Measurements from ENCODE around the gene DNAH12. TPM values are rescaled to one million over a fixed set of nuclear protein-coding genes. Genes with fewer than 3 reads are reported as not detected.
A peak's percentile ranks its signal among the peaks of the same experiment; 100 is the strongest.

Gene DNAH12
- total RNA-seq, 2 experiments from 2014 or later: 0.21 TPM; not detected in 1

GRCh38 chr3:57569859-57570450 is 25.8 kb upstream of the DNAH12 start:
- POLR2A ChIA-PET: interaction anchor here (0.6 to 0.7 kb wide), 2 partner anchors 10 to 1213 kb away, joined by 3 to 4 read pairs; no protein-coding TSS in a partner anchor
- Histone ChIP-seq H3K27ac (ENCODE audit: low read depth, low read length, poor library complexity, severe bottlenecking) (no peak overlapping the region), H4K20me1 (ENCODE audit: insufficient read depth, low read length) (no peaks in the 10 kb centered on the region), H3K79me2 (ENCODE audit: insufficient read depth, low read depth, low read length) (peaks cover 11% of the 10 kb centered on the region; the same call in 1 of the 2 replicates), H3K4me1 (ENCODE audit: insufficient read depth, low read length, poor library complexity, severe bottlenecking) (no peaks in the 10 kb centered on the region), H3K9me3 (ENCODE audit: low read length) (no peaks in the 10 kb centered on the region), H2AFZ (ENCODE audit: low read length) (no peak overlapping the region), H3K9me2 (ENCODE audit: insufficient read depth, low read length) (no peaks in the 10 kb centered on the region), H3K4me3 (ENCODE audit: low read depth, low read length, poor library complexity, severe bottlenecking) (no peak overlapping the region), H3K4me2 (ENCODE audit: low read length) (no peak overlapping the region), H3K36me3 (ENCODE audit: insufficient read depth, low read length) (peaks cover 96% of the 10 kb centered on the region)
- intact Hi-C loops (cut with micrococcal nuclease; ENCODE audit: unreplicated experiment): no loop called here
- TF ChIP-seq CTCF (conservative IDR thresholded peaks at IDR 0.05; ENCODE audit: low read length): no peak
- TF ChIP-seq EZH2phosphoT487 (IDR thresholded peaks at IDR 0.05; ENCODE audit: borderline replicate concordance, low read depth, low read length): no peak
- CTCF ChIA-PET (ENCODE audit: unreplicated experiment): no interaction called here
- no peak for DNase-seq (ENCODE audit: low spot score)
- no TSS peak for BruUV-seq (replicated peaks)

GRCh38 chr3:57559526-57559925 is 15.4 kb upstream of the DNAH12 start:
- Histone ChIP-seq H3K9me3 (ENCODE audit: low read length) (no peaks in the 10 kb centered on the region), H4K20me1 (ENCODE audit: insufficient read depth, low read length) (peaks cover 26% of the 10 kb centered on the region), H3K9me2 (ENCODE audit: insufficient read depth, low read length) (no peaks in the 10 kb centered on the region), H3K79me2 (ENCODE audit: insufficient read depth, low read depth, low read length) (peaks cover 88% of the 10 kb centered on the region), H3K36me3 (ENCODE audit: insufficient read depth, low read length) (peaks cover 67% of the 10 kb centered on the region), H3K4me3 (ENCODE audit: low read depth, low read length, poor library complexity, severe bottlenecking) (peak overlapping the region; percentile 78), H3K27ac (ENCODE audit: low read depth, low read length, poor library complexity, severe bottlenecking) (no peak overlapping the region), H3K4me2 (ENCODE audit: low read length) (peak overlapping the region; percentile 87), H3K4me1 (ENCODE audit: insufficient read depth, low read length, poor library complexity, severe bottlenecking) (peaks cover 40% of the 10 kb centered on the region), H2AFZ (ENCODE audit: low read length) (no peak overlapping the region)
- DNase-seq (ENCODE audit: low spot score): no peak
- CTCF ChIA-PET (ENCODE audit: unreplicated experiment): no interaction called here
- TF ChIP-seq EZH2phosphoT487 (IDR thresholded peaks at IDR 0.05; ENCODE audit: borderline replicate concordance, low read depth, low read length) (no peak), CTCF (conservative IDR thresholded peaks at IDR 0.05; ENCODE audit: low read length) (no peak)
- POLR2A ChIA-PET: no interaction called here
- intact Hi-C loops (cut with micrococcal nuclease; ENCODE audit: unreplicated experiment): loop anchor here (5.0 to 10.0 kb wide), 3 partner anchors 113 to 385 kb away; partner anchors contain the start of gene SLMAP
- no TSS peak for BruUV-seq (replicated peaks)

DNA sequence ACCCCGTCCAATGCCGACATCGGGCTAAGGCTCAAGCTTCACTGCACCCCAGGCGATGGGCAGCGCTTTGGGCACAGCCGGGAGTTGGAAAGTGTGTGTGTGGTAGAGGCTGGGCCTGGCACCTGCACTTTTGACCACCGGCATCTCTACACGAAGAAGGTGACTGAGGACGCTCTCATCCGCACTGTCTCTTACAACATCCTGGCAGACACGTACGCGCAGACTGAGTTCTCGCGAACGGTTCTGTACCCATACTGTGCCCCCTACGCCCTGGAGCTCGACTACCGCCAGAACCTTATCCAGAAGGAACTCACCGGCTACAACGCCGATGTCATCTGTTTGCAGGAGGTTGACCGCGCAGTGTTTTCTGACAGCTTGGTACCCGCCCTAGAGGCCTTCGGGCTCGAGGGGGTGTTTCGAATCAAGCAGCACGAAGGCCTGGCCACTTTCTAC is 13.0 kb upstream of the DNAH12 start:
- BruUV-seq (replicated peaks): no TSS peak
- Histone ChIP-seq H3K27ac (ENCODE audit: low read depth, low read length, poor library complexity, severe bottlenecking) (peak overlapping the region; percentile 77), H3K4me2 (ENCODE audit: low read length) (peak overlapping the region; percentile 87), H2AFZ (ENCODE audit: low read length) (peak overlapping the region; percentile 90; the same call in 1 of the 2 replicates), H3K9me3 (ENCODE audit: low read length) (no peaks in the 10 kb centered on the region), H3K4me3 (ENCODE audit: low read depth, low read length, poor library complexity, severe bottlenecking) (peak overlapping the region; percentile 78), H3K79me2 (ENCODE audit: insufficient read depth, low read depth, low read length) (peaks cover 64% of the 10 kb centered on the region), H4K20me1 (ENCODE audit: insufficient read depth, low read length) (peaks cover 26% of the 10 kb centered on the region), H3K36me3 (ENCODE audit: insufficient read depth, low read length) (peaks cover 46% of the 10 kb centered on the region), H3K9me2 (ENCODE audit: insufficient read depth, low read length) (no peaks in the 10 kb centered on the region), H3K4me1 (ENCODE audit: insufficient read depth, low read length, poor library complexity, severe bottlenecking) (peaks cover 40% of the 10 kb centered on the region)
- intact Hi-C loops (cut with micrococcal nuclease; ENCODE audit: unreplicated experiment): loop anchor here (1.0 to 10.0 kb wide), 4 partner anchors 40 to 382 kb away; partner anchors contain the start of genes ARF4 and SLMAP
- peak; percentile 69 for DNase-seq (ENCODE audit: low spot score)
- CTCF ChIA-PET (ENCODE audit: unreplicated experiment): no interaction called here
- 0 out of 2 replicates have a peak, but pooled peaks have one; percentile 10 for TF ChIP-seq CTCF (conservative IDR thresholded peaks at IDR 0.05; ENCODE audit: low read length)
- TF ChIP-seq EZH2phosphoT487 (IDR thresholded peaks at IDR 0.05; ENCODE audit: borderline replicate concordance, low read depth, low read length): no peak
- POLR2A ChIA-PET: interaction anchor here (0.5 to 2.7 kb wide), 4 partner anchors 9 to 155 kb away, joined by 6 to 7 read pairs (median 6); partner anchors contain the start of gene ARF4

All from OCI-LY7 (cell line).